Spleen (tissue), 11 donors: ENCODE data around the gene TMIGD2. TPM values are rescaled to one million over a fixed set of nuclear protein-coding genes. Genes with fewer than 3 reads are reported as not detected.

Experiments used
- DNase-seq: peaks from one replicate; pipeline ENCODE4 v3.0.0-alpha.2; 2020
- H3K27ac ChIP-seq, 8 donors: fragments of 200-600 bp; sonication (generic) in 7 of 8; 1 replicate in 4 of 8; 2 replicates in 4 of 8; pipeline versions ENCODE4 v1.5.0 to v1.8.0; 2016 to 2021; ENCODE audit warnings: inconsistent platforms in 4 of 8, mild to moderate bottlenecking in 4 of 8, moderate library complexity in 1 of 8
- H3K27me3 ChIP-seq, 7 donors: fragments of 200-600 bp; sonication (generic) in 6 of 7; replicated peaks in 1 of 7; 1 replicate in 4 of 7; 2 replicates in 3 of 7; pipeline versions ENCODE4 v1.5.0 to v1.8.0; 2016 to 2021; ENCODE audit warnings: inconsistent platforms in 3 of 7, mild to moderate bottlenecking in 1 of 7
- H3K36me3 ChIP-seq, 6 donors: fragments of 200-600 bp; sonication (generic) in 5 of 6; 1 replicate in 4 of 6; 2 replicates in 2 of 6; pipeline versions ENCODE4 v1.5.0 to v1.8.0; 2016 to 2021; ENCODE audit warnings: inconsistent platforms in 2 of 6
- H3K4me1 ChIP-seq, 6 donors: fragments of 200-600 bp; sonication (generic) in 5 of 6; 1 replicate in 3 of 6; 2 replicates in 3 of 6; pipeline versions ENCODE4 v1.5.0 to v1.8.0; 2016 to 2021; ENCODE audit warnings: inconsistent platforms in 3 of 6
- H3K4me3 ChIP-seq, 8 donors: fragments of 200-600 bp; sonication (generic) in 7 of 8; 1 replicate in 4 of 8; 2 replicates in 4 of 8; pipeline versions ENCODE4 v1.5.0 to v1.8.0; 2016 to 2021; ENCODE audit warnings: inconsistent platforms in 4 of 8, mild to moderate bottlenecking in 4 of 8, moderate library complexity in 2 of 8
- H3K9me3 ChIP-seq, 8 donors: fragments of 200-600 bp; sonication (generic) in 7 of 8; 1 replicate in 4 of 8; 2 replicates in 4 of 8; pipeline versions ENCODE4 v1.5.0 to v1.8.0; 2016 to 2021; ENCODE audit warnings: inconsistent platforms in 4 of 8
- POLR2A ChIP-seq, 3 donors: fragments of 450-650 bp; IDR thresholded peaks; one replicate each; pipeline ENCODE4 v1.5.1; 2017; ENCODE audit warnings: antibody characterized with exemption in 3 of 3, mild to moderate bottlenecking in 1 of 3
- POLR2AphosphoS5 ChIP-seq, 3 donors: sonication (generic); formaldehyde crosslinking; IDR thresholded peaks; one replicate each; pipeline ENCODE4 v1.5.1; 2017; ENCODE audit warnings: antibody characterized with exemption in 3 of 3
- WGBS, 5 donors: extraction: QIAGEN DNeasy Blood & Tissue Kit in 3 of 5; methylation state at CpG; one replicate each; pipeline versions ENCODE4 v1.1.5 to v1.1.7; 2013 to 2018; 5-methylcytosine and 5-hydroxymethylcytosine counted together
- intact Hi-C: fragments of 100-400 bp; cut with DNase I; formaldehyde crosslinking; loops from one replicate; pipeline ENCODE4 v1.15.0; 2023; ENCODE audit warnings: low total_unique reads
- polyA plus RNA-seq, 3 donors: library from polyadenylated mRNA; stranded (reverse); fragments of 200-250 nt; gene quantifications; one replicate each; pipeline ENCODE4 v1.2.1, GENCODE V29; 2013
- total RNA-seq, 7 donors: library from RNA; depleted of rRNA in 3 of 7; stranded (reverse); fragments of >200 nt in 3 of 7; fragmentation: NEBNext Ultra II Directional in 4 of 7; extraction: Animal tissue kit (Norgen Biotek cat#: 25700) in 4 of 7; gene quantifications; one replicate each; pipeline versions ENCODE4 v1.1.0 to v1.2.1, GENCODE V29; 2016 to 2021
- TF ChIP-seq, protein P1 (sequence below), 11 experiments: fragments of 200-600 bp in 7 of 11; fragments of 450-650 bp in 4 of 11; sonication (generic) in 4 of 11; IDR thresholded peaks in 8 of 11; conservative IDR thresholded peaks in 3 of 11; 1 replicate in 7 of 11; 2 replicates in 4 of 11; pipeline versions ENCODE4 v1.4.0 to v1.8.0; 2016 to 2021; ENCODE audit warnings: antibody characterized with exemption in 11 of 11, inconsistent platforms in 4 of 11, mild to moderate bottlenecking in 1 of 11
- donor health status: healthy with polysubstance abuse.
- donor health status: DM: no; HTN: no; CAD: no; lungs with moderate emphysema.
- donor health status: DM: no; HTN: no; CAD: no.
- donor health status: Bipolar disorder and iron deficiency.
- donor health status: healthy.
- donor health status: DM: no; HTN: no; CAD: no.
- donor health status: DM: yes; HTN: yes; CAD: no.

Gene TMIGD2
- total and polyA plus RNA-seq, 10 donors, result 1.6 to 6.1 (median 4.2) TPM

DNA sequence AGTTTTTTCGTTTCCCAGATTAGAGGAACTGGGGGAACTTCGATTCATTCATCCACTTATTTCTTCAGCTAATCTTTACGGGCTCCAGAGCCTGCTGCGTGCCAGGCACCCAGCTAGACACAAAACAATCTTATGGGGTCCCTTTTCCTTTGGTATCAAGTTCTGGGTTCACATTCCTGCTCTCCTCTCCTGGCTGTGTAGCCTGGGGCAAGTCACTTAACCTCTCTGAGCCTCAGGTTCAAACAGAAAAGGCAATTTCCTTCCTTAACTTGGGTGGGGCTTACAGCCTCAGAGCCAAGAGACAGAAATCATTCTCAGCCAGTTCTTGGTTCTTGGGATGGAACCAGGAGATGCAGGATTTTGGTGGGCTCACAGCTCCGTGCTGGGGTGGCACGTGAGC is 17.2 kb downstream of the TMIGD2 start:
- Histone ChIP-seq H3K36me3 (no peaks in the 10 kb centered on the region), H3K27me3 (peaks cover 5 to 86% (median 37%) of the 10 kb centered on the region in 7 donors), H3K4me1 (peaks cover 0 to 5% (median under 1%) of the 10 kb centered on the region in 6 donors), H3K9me3 (no peaks in the 10 kb centered on the region), H3K4me3 (no peak overlapping the region), H3K27ac (no peak overlapping the region)
- no peak for DNase-seq
- TF ChIP-seq, protein P1, sequence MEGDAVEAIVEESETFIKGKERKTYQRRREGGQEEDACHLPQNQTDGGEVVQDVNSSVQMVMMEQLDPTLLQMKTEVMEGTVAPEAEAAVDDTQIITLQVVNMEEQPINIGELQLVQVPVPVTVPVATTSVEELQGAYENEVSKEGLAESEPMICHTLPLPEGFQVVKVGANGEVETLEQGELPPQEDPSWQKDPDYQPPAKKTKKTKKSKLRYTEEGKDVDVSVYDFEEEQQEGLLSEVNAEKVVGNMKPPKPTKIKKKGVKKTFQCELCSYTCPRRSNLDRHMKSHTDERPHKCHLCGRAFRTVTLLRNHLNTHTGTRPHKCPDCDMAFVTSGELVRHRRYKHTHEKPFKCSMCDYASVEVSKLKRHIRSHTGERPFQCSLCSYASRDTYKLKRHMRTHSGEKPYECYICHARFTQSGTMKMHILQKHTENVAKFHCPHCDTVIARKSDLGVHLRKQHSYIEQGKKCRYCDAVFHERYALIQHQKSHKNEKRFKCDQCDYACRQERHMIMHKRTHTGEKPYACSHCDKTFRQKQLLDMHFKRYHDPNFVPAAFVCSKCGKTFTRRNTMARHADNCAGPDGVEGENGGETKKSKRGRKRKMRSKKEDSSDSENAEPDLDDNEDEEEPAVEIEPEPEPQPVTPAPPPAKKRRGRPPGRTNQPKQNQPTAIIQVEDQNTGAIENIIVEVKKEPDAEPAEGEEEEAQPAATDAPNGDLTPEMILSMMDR (IDR thresholded peaks at IDR 0.05 in 8 of 11, conservative IDR thresholded peaks at IDR 0.05 in 3 of 11), result no peak
- no peak for TF ChIP-seq POLR2AphosphoS5 (IDR thresholded peaks at IDR 0.05)
- TF ChIP-seq POLR2A (IDR thresholded peaks at IDR 0.05), result no peak
- 66 to 86% (median 75%) methylated on average over 6 of the region's 6 CpGs for WGBS, 5 donors
- intact Hi-C loops, result no loop called here

DNA sequence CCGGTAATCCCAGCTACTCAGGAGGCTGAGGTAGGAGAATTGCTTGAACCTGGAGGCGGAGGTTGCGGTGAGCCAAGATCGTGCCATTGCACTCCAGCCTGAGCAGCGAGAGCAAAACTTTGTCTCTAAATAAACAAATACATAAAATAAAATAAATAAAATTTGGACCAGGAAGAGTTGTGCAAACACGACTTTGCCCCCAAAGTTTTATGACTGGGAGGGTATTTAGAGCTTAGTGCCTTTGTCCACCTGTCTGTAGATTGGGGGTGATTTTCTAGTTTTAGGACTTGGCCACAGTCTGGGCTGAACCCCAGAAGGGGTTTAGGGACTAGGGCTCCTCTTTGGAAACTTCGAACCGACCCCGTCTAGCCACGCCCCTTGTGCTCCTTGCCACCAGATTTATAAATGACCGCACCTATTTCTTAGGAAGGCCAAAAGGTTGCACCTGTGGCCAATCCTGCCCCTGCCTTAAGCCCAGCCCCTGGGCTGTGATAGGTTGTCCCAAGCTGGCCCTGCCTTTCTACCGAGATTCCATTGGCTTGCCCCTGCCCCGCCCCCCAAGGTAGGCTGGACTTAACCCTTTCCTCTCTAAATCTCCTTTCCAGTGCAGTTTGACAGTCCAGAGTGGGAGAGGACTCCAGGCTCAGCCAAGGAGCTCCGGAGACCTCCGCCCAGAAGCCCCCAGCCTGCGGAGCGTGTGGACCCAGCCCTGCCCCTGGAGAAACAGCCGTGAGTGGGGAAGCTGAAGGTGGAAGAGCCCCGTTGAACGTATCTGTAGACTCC is 17.8 kb downstream of the TMIGD2 start:
- no peak overlapping the region for H3K4me3 ChIP-seq
- H3K27ac ChIP-seq, result no peak overlapping the region
- H3K36me3 ChIP-seq, result no peaks in the 10 kb centered on the region
- H3K4me1 ChIP-seq, result peaks cover 6 to 11% (median 7%) of the 10 kb centered on the region in 6 donors
- peaks cover 9 to 92% (median 43%) of the 10 kb centered on the region in 7 donors for H3K27me3 ChIP-seq
- 57 to 62% (median 60%) methylated on average over 20 of the region's 20 CpGs for WGBS, 5 donors
- no peak for DNase-seq
- no peaks in the 10 kb centered on the region for H3K9me3 ChIP-seq
- TF ChIP-seq POLR2A (IDR thresholded peaks at IDR 0.05) (no peak), POLR2AphosphoS5 (IDR thresholded peaks at IDR 0.05) (no peak)
- TF ChIP-seq, protein P1 (IDR thresholded peaks at IDR 0.05 in 8 of 11, conservative IDR thresholded peaks at IDR 0.05 in 3 of 11), result no peak
- intact Hi-C loops, result no loop called here

DNA sequence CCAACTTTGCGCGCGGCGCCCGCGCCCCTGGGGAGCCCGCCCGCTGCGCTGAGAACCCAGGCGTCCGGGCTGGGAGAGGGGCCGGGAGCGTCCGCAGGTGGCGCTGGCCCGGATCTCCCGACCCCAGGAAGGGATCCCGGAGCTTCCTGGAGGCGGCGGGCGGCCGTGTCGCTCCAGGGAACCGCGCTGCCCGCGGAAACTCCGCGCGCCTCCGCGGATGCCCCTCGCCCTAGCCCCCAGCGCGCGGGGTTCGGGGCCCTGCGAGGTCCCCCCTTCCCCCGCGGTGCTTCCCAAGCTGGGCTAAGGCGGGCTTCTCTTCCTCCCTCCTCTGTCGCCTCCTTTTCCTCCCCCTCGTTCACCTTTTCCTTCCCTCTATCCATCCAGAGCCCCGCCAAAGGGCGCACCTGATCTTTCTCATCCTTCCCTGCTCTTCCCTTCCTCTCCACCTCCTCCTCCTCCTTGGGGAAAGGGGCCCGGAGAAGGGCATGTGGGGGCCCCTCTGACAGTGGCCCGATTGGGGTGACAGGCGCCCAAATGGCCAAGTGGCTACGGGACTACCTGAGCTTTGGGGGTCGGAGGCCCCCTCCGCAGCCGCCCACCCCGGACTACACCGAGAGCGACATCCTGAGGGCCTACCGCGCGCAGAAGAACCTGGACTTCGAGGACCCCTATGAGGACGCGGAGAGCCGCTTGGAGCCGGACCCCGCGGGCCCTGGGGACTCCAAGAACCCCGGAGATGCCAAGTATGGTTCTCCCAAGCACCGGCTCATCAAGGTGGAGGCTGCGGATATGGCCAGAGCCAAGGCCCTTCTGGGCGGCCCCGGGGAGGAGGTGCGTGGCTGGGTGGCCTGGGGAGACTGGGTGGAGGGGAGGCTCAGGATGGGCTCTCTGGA is 22.4 kb downstream of the TMIGD2 start:
- TF ChIP-seq POLR2A (IDR thresholded peaks at IDR 0.05) (no peak), POLR2AphosphoS5 (IDR thresholded peaks at IDR 0.05) (no peak)
- TF ChIP-seq, protein P1 (IDR thresholded peaks at IDR 0.05 in 8 of 11, conservative IDR thresholded peaks at IDR 0.05 in 3 of 11), result no peak
- H3K27me3 ChIP-seq, result peaks cover 14 to 78% (median 59%) of the 10 kb centered on the region in 7 donors
- H3K4me3 ChIP-seq, result peak overlapping the region in 7 of 8 donors; percentile 4 to 49 (median 21)
- H3K36me3 ChIP-seq, result no peaks in the 10 kb centered on the region
- peaks cover 11 to 24% (median 16%) of the 10 kb centered on the region in 6 donors for H3K4me1 ChIP-seq
- no peak overlapping the region for H3K27ac ChIP-seq
- DNase-seq, result no peak
- no peaks in the 10 kb centered on the region for H3K9me3 ChIP-seq
- WGBS, 5 donors, result 3 to 18% (median 5%) methylated on average over 33 to 71 of the region's 71 CpGs
- intact Hi-C loops, result no loop called here

DNA sequence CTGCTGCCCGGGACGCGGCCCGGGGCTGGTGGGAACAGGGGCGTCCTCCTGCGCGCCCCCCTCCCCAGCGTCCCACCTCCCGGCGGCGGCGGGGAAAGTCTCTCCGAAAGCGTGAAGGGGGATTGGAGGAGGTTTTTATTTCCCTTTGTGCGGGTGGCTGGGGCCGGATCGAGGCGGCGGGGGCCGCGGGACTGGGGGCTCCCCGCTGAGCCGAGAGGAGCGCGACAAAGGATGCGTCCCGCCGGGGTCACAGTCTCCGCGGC is 23.0 kb downstream of the TMIGD2 start:
- WGBS, 5 donors, result 1 to 3% (median 2%) methylated on average over 16 to 29 of the region's 30 CpGs
- no peaks in the 10 kb centered on the region for H3K36me3 ChIP-seq
- TF ChIP-seq POLR2A (IDR thresholded peaks at IDR 0.05) (no peak), POLR2AphosphoS5 (IDR thresholded peaks at IDR 0.05) (no peak)
- TF ChIP-seq, protein P1 (IDR thresholded peaks at IDR 0.05 in 8 of 11, conservative IDR thresholded peaks at IDR 0.05 in 3 of 11), result no peak
- H3K9me3 ChIP-seq, result no peaks in the 10 kb centered on the region
- H3K27me3 ChIP-seq, result peaks cover 14 to 72% (median 54%) of the 10 kb centered on the region in 7 donors
- no peak for DNase-seq
- H3K4me1 ChIP-seq, result peaks cover 11 to 24% (median 16%) of the 10 kb centered on the region in 6 donors
- intact Hi-C loops, result no loop called here
- H3K4me3 ChIP-seq, result peak overlapping the region in 6 of 8 donors; percentile 4 to 49 (median 22)
- H3K27ac ChIP-seq, result no peak overlapping the region
